SH-SY5Y (cell line): ENCODE data around the gene BRINP3.

ENCODE experiments used
- GATA2 ChIP-seq: IDR thresholded peaks from 2 replicates; pipeline ENCODE4 v1.6.1; 2011; ENCODE audit warnings: mild to moderate bottlenecking, low read depth, low read length
- GATA3 ChIP-seq: IDR thresholded peaks from 2 replicates; pipeline ENCODE4 v1.6.1; 2011; ENCODE audit warnings: low read depth, mild to moderate bottlenecking, low read length, moderate library complexity

The BRINP3 gene

GRCh38 chr1:190168116-190168892 lies 309.4 kb downstream of the BRINP3 start:
- TF ChIP-seq GATA2, result no peak
- TF ChIP-seq GATA3, result no peak

GRCh38 chr1:190159146-190159545 lies 318.5 kb downstream of the BRINP3 start:
- TF ChIP-seq GATA2 (no peak), GATA3 (no peak)

- TF ChIP-seq GATA2 (no peak), GATA3 (no peak)
Observed at GRCh38 chr1:190154744-190155143, 322.9 kb downstream of the BRINP3 start.

GRCh38 chr1:190147616-190148015 lies 330.0 kb downstream of the BRINP3 start:
- TF ChIP-seq GATA2 (peak; percentile 60), GATA3 (no peak)

- TF ChIP-seq GATA3, result no peak
- TF ChIP-seq GATA2, result no peak
Observed at GRCh38 chr1:190144650-190145049, 333.0 kb downstream of the BRINP3 start.

- TF ChIP-seq GATA3 (no peak), GATA2 (no peak)
Observed at GRCh38 chr1:190140644-190141043, 337.0 kb downstream of the BRINP3 start.

- TF ChIP-seq GATA2, result no peak
- no peak for TF ChIP-seq GATA3
Observed at GRCh38 chr1:190138702-190139101, 339.0 kb downstream of the BRINP3 start.

- TF ChIP-seq GATA3, result no peak
- no peak for TF ChIP-seq GATA2
Observed at GRCh38 chr1:190138266-190138665, 339.4 kb downstream of the BRINP3 start.

GRCh38 chr1:190129366-190129765 lies 348.3 kb downstream of the BRINP3 start:
- no peak for TF ChIP-seq GATA3
- TF ChIP-seq GATA2, result no peak

- TF ChIP-seq GATA3 (no peak), GATA2 (no peak)
Observed at GRCh38 chr1:190126728-190127127, 350.9 kb downstream of the BRINP3 start.

GRCh38 chr1:190124068-190124467 lies 353.6 kb downstream of the BRINP3 start:
- TF ChIP-seq GATA2 (no peak), GATA3 (no peak)

GRCh38 chr1:190119683-190120082 lies 358.0 kb downstream of the BRINP3 start:
- TF ChIP-seq GATA3 (no peak), GATA2 (no peak)

GRCh38 chr1:190116921-190117320 lies 360.7 kb downstream of the BRINP3 start:
- no peak for TF ChIP-seq GATA3
- TF ChIP-seq GATA2, result no peak

GRCh38 chr1:190104961-190105360 lies 372.7 kb downstream of the BRINP3 start:
- no peak for TF ChIP-seq GATA3
- TF ChIP-seq GATA2, result no peak

- no peak for TF ChIP-seq GATA2
- TF ChIP-seq GATA3, result no peak
Observed at GRCh38 chr1:190102757-190103326, 374.8 kb downstream of the BRINP3 start.
